KG1 (cell line): ENCODE measurements around the gene CA6.
"Not testable (repeated sequence)": the region's sequence is repeated elsewhere in the genome, so short reads cannot be mapped to it uniquely, and the experiment has no call there.

Experiments
- DNase-seq: peaks from one replicate; lab custom pipeline; 2025; lab: John Stamatoyannopoulos, UW

Gene CA6

GRCh38 chr1:8926707-8927694, 18.7 kb upstream of the CA6 start:
- no peak for DNase-seq

GRCh38 chr1:8930116-8930515, 15.6 kb upstream of the CA6 start:
- DNase-seq: no peak

GRCh38 chr1:8937051-8937450, 8.6 kb upstream of the CA6 start:
- not testable (repeated sequence) for DNase-seq

GRCh38 chr1:8937701-8938100, 8.0 kb upstream of the CA6 start:
- DNase-seq: no peak

GRCh38 chr1:8938232-8938999, 7.3 kb upstream of the CA6 start:
- DNase-seq: peak; percentile 81

GRCh38 chr1:8939000-8939265, 6.7 kb upstream of the CA6 start:
- DNase-seq: no peak

- DNase-seq: no peak
These were observed 6.2 kb upstream of the CA6 start for GRCh38 chr1:8939362-8939995.

GRCh38 chr1:8941906-8942305, 3.8 kb upstream of the CA6 start:
- DNase-seq: no peak

- no peak for DNase-seq
These were observed 1.9 kb upstream of the CA6 start for GRCh38 chr1:8943498-8944405.

GRCh38 chr1:8947127-8947691, 1.5 kb downstream of the CA6 start:
- DNase-seq: no peak

GRCh38 chr1:8950309-8950708, 4.6 kb downstream of the CA6 start:
- no peak for DNase-seq

- no peak for DNase-seq
These were observed 5.6 kb downstream of the CA6 start for GRCh38 chr1:8951231-8951630.

GRCh38 chr1:8955406-8955805, 9.7 kb downstream of the CA6 start:
- DNase-seq: no peak

GRCh38 chr1:8956461-8957349, 11.0 kb downstream of the CA6 start:
- no peak for DNase-seq

GRCh38 chr1:8962812-8963530, 17.3 kb downstream of the CA6 start:
- DNase-seq: no peak

- no peak for DNase-seq
These were observed 18.3 kb downstream of the CA6 start for GRCh38 chr1:8963963-8964362.

- DNase-seq: no peak
These were observed 19.6 kb downstream of the CA6 start for GRCh38 chr1:8965121-8965820.

- no peak for DNase-seq
These were observed 20.9 kb downstream of the CA6 start for GRCh38 chr1:8966606-8967005.

GRCh38 chr1:8968902-8969301, 23.2 kb downstream of the CA6 start:
- DNase-seq: not testable (repeated sequence)
